Keratinocyte (primary cell): ENCODE results near the gene NRXN2. TPM values are rescaled to one million over a fixed set of nuclear protein-coding genes. Genes with fewer than 3 reads are reported as not detected.

Source experiments
- DNase-seq: peaks from one replicate; pipeline ENCODE4 v3.0.0-alpha.2; 2011; ENCODE audit warnings: low read depth, missing footprints, low spot score
- FAIRE-seq: peaks from 2 replicates; lab custom pipeline; 2011; peaks lifted over from hg19 to GRCh38; lab: Jason Lieb, UNC
- H2AFZ ChIP-seq: 2 replicates; pipeline ENCODE4 v1.6.0; 2012; ENCODE audit warnings: low read length, control low read depth, inconsistent platforms; ENCODE audit not compliant: control insufficient read depth
- H3K27ac ChIP-seq: 2 replicates; pipeline ENCODE4 v1.5.1; 2011; ENCODE audit warnings: low read length; ENCODE audit not compliant: control insufficient read depth, insufficient read depth
- H3K27me3 ChIP-seq: 3 replicates; pipeline ENCODE4 v1.6.0; 2011; ENCODE audit warnings: low read length; ENCODE audit not compliant: control insufficient read depth, insufficient read depth; ENCODE audit errors: extremely low read depth
- H3K36me3 ChIP-seq, 2 experiments: 2 replicates in 1 of 2; 3 replicates in 1 of 2; pipeline ENCODE4 v1.5.1; 2011; ENCODE audit warnings: low read length in 2 of 2, mild to moderate bottlenecking in 1 of 2; ENCODE audit not compliant: control insufficient read depth in 2 of 2, insufficient read depth in 2 of 2; ENCODE audit errors: extremely low read depth in 1 of 2
- H3K4me1 ChIP-seq: 3 replicates; pipeline ENCODE4 v1.5.1; 2011; ENCODE audit warnings: low read length; ENCODE audit not compliant: control insufficient read depth, insufficient read depth; ENCODE audit errors: extremely low read depth
- H3K4me2 ChIP-seq: 3 replicates; pipeline ENCODE4 v1.6.0; 2011; ENCODE audit warnings: low read depth, low read length; ENCODE audit not compliant: control insufficient read depth, insufficient read depth; ENCODE audit errors: extremely low read depth
- H3K4me3 ChIP-seq, 3 experiments: fragments of 200-600 bp in 1 of 3; sonication (generic) in 1 of 3; 2 replicates in 2 of 3; 3 replicates in 1 of 3; pipeline ENCODE4 v1.5.1; 2011 to 2016; ENCODE audit warnings: low read length in 3 of 3, mild to moderate bottlenecking in 3 of 3, control low read depth in 2 of 3, inconsistent platforms in 1 of 3, low read depth in 1 of 3, mixed read lengths in 1 of 3, mixed run types in 1 of 3, moderate library complexity in 1 of 3; ENCODE audit not compliant: control insufficient read depth in 2 of 3, insufficient read depth in 2 of 3; ENCODE audit errors: extremely low read depth in 1 of 3
- H3K79me2 ChIP-seq: 2 replicates; pipeline ENCODE4 v1.6.0; 2012; ENCODE audit warnings: low read length; ENCODE audit not compliant: control insufficient read depth, insufficient read depth
- H3K9ac ChIP-seq: 3 replicates; pipeline ENCODE4 v1.6.0; 2011; ENCODE audit warnings: low read length; ENCODE audit not compliant: control insufficient read depth, insufficient read depth; ENCODE audit errors: extremely low read depth
- H3K9me1 ChIP-seq: 3 replicates; pipeline ENCODE4 v1.6.0; 2011; ENCODE audit warnings: low read length; ENCODE audit not compliant: control insufficient read depth, insufficient read depth; ENCODE audit errors: extremely low read depth
- H3K9me3 ChIP-seq: 2 replicates; pipeline ENCODE4 v1.5.1; 2012; ENCODE audit warnings: low read depth, low read length; ENCODE audit not compliant: control insufficient read depth
- H4K20me1 ChIP-seq: 3 replicates; pipeline ENCODE4 v1.6.0; 2011; ENCODE audit warnings: low read length; ENCODE audit not compliant: control insufficient read depth, insufficient read depth; ENCODE audit errors: extremely low read depth
- EZH2 ChIP-seq: IDR thresholded peaks from one replicate; pipeline ENCODE4 v1.6.1; 2012; ENCODE audit warnings: inconsistent platforms, mild to moderate bottlenecking, low read length, moderate library complexity
- dilution Hi-C: fragments of 300-500 bp; cut with MboI; formaldehyde crosslinking; loops from one replicate; pipeline ENCODE4 v1.7.0; 2020; ENCODE audit warnings: low sequenced_read_pairs; ENCODE audit not compliant: extremely low pct_ligation_motif_present
- polyA plus RNA-seq, 5 experiments: library from polyadenylated mRNA; depleted of rRNA in 3 of 5; stranded (reverse) in 3 of 5; stranded (forward) in 1 of 5; unstranded in 1 of 5; fragments of >200 nt; gene quantifications; 1 replicate in 1 of 5; 2 replicates in 3 of 5; 3 replicates in 1 of 5; pipeline versions ENCODE4 v1.2.1 to v1.2.3, GENCODE V29; 2011 to 2012; ENCODE audit warnings: missing spikeins in 2 of 5, low read depth in 1 of 5, low replicate concordance in 1 of 5
- TF ChIP-seq, protein P1 (sequence below), 3 experiments: IDR thresholded peaks in 1 of 3; conservative IDR thresholded peaks in 1 of 3; optimal IDR thresholded peaks in 1 of 3; 2 replicates in 2 of 3; 3 replicates in 1 of 3; pipeline versions ENCODE3 to v1.5.1; 2011; ENCODE audit warnings: low read length in 3 of 3, mild to moderate bottlenecking in 3 of 3, moderate library complexity in 2 of 3, control low read depth in 1 of 3, inconsistent platforms in 1 of 3; ENCODE audit not compliant: insufficient read depth in 2 of 3; ENCODE audit errors: extremely low read depth in 1 of 3

NRXN2 gene
- polyA plus RNA-seq, 1 donor (not counting 4 experiments of a cell fraction or from before 2014, with no cell fraction given), result not detected

- Histone ChIP-seq H4K20me1 (no peaks in the 10 kb centered on the region), H3K9me3 (no peaks in the 10 kb centered on the region), H3K9me1 (no peaks in the 10 kb centered on the region), H3K4me3 (no peak overlapping the region), H3K36me3 (no peaks in the 10 kb centered on the region), H2AFZ (no peak overlapping the region), H3K27me3 (no peaks in the 10 kb centered on the region), H3K79me2 (no peaks in the 10 kb centered on the region), H3K27ac (peak overlapping the region; percentile 66), H3K9ac (peak overlapping the region; percentile 72), H3K4me1 (peaks cover 21% of the 10 kb centered on the region), H3K4me2 (peak overlapping the region; percentile 85)
- dilution Hi-C loops, result no loop called here
- FAIRE-seq (no peak), DNase-seq (no peak)
- TF ChIP-seq, protein P1, sequence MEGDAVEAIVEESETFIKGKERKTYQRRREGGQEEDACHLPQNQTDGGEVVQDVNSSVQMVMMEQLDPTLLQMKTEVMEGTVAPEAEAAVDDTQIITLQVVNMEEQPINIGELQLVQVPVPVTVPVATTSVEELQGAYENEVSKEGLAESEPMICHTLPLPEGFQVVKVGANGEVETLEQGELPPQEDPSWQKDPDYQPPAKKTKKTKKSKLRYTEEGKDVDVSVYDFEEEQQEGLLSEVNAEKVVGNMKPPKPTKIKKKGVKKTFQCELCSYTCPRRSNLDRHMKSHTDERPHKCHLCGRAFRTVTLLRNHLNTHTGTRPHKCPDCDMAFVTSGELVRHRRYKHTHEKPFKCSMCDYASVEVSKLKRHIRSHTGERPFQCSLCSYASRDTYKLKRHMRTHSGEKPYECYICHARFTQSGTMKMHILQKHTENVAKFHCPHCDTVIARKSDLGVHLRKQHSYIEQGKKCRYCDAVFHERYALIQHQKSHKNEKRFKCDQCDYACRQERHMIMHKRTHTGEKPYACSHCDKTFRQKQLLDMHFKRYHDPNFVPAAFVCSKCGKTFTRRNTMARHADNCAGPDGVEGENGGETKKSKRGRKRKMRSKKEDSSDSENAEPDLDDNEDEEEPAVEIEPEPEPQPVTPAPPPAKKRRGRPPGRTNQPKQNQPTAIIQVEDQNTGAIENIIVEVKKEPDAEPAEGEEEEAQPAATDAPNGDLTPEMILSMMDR (optimal IDR thresholded peaks at IDR 0.05 in 1 of 3, IDR thresholded peaks at IDR 0.05 in 1 of 3, conservative IDR thresholded peaks at IDR 0.05 in 1 of 3; ENCODE audit: extremely low read depth in 1 of 3, insufficient read depth in 2 of 3, low read length in 3 of 3), result no peak
- no peak for TF ChIP-seq EZH2
Measured at GRCh38 chr11:64571050-64571409, 152.0 kb downstream of the NRXN2 start.

- Histone ChIP-seq H3K27me3 (no peaks in the 10 kb centered on the region), H3K9me1 (no peaks in the 10 kb centered on the region), H3K9ac (no peak overlapping the region), H2AFZ (no peak overlapping the region), H3K4me3 (no peak overlapping the region), H4K20me1 (no peaks in the 10 kb centered on the region), H3K79me2 (no peaks in the 10 kb centered on the region), H3K27ac (no peak overlapping the region), H3K4me1 (peaks cover 21% of the 10 kb centered on the region), H3K36me3 (no peaks in the 10 kb centered on the region), H3K4me2 (no peak overlapping the region), H3K9me3 (no peaks in the 10 kb centered on the region)
- FAIRE-seq, result no peak
- dilution Hi-C loops, result no loop called here
- TF ChIP-seq, protein P1 (optimal IDR thresholded peaks at IDR 0.05 in 1 of 3, IDR thresholded peaks at IDR 0.05 in 1 of 3, conservative IDR thresholded peaks at IDR 0.05 in 1 of 3; ENCODE audit: extremely low read depth in 1 of 3, insufficient read depth in 2 of 3, low read length in 3 of 3), result no peak
- TF ChIP-seq EZH2, result no peak
- DNase-seq, result no peak
Measured at GRCh38 chr11:64570341-64570740, 152.7 kb downstream of the NRXN2 start.
